OCI-LY1 (cell line): ENCODE results near the gene ACER3.

ENCODE experiments used
- CTCF ChIP-seq: fragments of 200-600 bp; sonication (generic), shearing (Covaris generic); IDR thresholded peaks from 2 replicates; pipeline ENCODE4 v1.5.1; 2017; ENCODE audit warnings: mild to moderate bottlenecking, antibody characterized with exemption, low read length, moderate library complexity, mixed read lengths
- EZH2 ChIP-seq: fragments of 200-600 bp; sonication (generic), shearing (Covaris generic); IDR thresholded peaks from 2 replicates; pipeline ENCODE4 v1.8.0; 2017; ENCODE audit warnings: borderline replicate concordance, mixed run types, mild to moderate bottlenecking, antibody characterized with exemption, low read length, moderate library complexity, mixed read lengths

GRCh38 chr11:77014669-77015068 lies 154.0 kb downstream of the ACER3 start:
- TF ChIP-seq CTCF (no peak), EZH2 (no peak)
